HL-60/S4 (cell line): Measurements from ENCODE around the gene ITPR1.
"Not testable (repeated sequence)": the region's sequence is repeated elsewhere in the genome, so short reads cannot be mapped to it uniquely, and the experiment has no call there.

Experiments
- in situ Hi-C: fragments of 300-500 bp; cut with MboI; formaldehyde crosslinking; loops from 2 replicates; pipeline ENCODE4 v1.14.3; 2022; ENCODE audit warnings: low sequenced_read_pairs

The ITPR1 gene

DNA sequence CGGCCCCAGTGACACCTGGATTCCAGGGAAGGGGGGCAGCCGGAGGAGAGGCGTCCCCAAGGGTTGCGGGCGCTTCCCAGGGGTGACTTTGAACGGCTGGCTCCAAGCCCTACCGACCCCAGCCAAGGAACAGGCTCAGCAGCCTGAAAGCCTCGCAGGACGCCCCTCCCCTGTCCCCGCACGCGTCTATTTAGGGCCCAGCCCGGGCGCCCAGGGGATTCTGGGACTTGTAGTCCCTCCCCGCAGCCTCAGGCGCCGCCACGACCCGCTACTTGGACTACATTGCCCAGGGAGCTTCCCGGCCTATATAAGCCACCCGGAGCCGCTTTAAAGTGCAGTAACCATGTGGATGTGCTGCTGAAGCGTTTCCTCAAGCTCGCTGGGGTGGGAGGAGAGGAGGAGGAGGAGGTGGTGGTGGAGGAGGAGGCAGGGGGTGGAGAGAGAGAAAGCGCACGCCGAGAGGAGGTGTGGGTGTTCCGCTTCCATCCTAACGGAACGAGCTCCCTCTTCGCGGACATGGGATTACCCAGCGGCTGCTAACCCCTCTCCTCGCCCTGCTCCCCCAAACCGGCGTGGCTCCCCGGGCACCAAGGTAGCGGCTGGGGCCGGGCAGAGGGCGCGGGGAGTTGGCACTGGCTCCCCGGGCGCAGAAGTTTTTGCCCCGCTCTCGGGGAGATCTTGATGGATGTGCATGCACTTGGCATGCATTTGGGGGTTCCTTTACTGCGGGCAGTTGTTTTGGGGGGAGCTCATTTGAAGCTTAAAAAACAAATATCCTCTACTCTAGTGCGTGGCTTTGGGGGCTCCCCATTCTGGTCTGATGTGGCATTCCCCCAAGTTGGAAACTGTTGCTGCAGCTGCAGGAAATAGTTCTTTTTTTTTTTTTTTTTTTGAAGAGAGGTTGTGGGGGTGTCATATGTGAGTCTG lies at the start of gene ITPR1:
TSS of gene ITPR1 (plus strand) at position 335 of the 927 bp plus-strand sequence. CDS start 23,144 bp downstream, outside the sequence.
- in situ Hi-C loops, result no loop called here

DNA sequence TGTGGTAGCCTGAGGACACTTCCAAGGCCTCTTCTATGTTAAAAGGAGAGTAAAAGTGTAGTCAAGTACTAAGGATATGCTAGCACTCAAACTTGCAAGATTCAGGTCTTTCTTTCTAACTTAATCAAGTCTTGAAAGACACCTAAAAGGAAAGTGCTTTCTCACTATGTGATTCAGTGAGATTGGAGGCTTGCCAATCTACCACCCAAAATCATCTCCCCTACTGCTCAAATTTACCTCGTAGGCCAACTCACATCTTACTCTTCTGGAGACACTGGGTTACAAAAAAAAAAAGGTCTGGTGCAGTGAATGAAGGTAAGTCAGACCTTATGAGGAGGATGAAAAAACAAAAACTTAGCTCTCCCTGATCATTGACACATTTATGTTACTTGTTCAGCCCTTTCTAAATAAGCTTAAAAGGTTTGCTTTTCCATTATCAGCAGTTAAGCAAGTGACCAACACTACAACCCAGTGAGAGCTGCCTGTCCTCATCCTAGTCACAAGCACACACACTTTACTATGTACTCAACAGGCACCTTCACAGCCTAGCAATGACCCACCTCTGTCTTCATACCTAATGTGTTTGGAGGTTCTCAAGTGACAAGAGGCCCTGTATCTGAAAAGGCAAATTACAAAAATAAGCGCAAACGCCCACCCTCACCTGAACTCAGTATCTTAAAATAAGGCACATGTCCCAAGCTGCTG lies 45.7 kb upstream of the ITPR1 start:
- in situ Hi-C loops, result no loop called here

- in situ Hi-C loops, result no loop called here
Observed at GRCh38 chr3:4448187-4448586, 45.0 kb upstream of the ITPR1 start.

- in situ Hi-C loops, result no loop called here
Observed at GRCh38 chr3:4449043-4449805, 43.9 kb upstream of the ITPR1 start.

DNA sequence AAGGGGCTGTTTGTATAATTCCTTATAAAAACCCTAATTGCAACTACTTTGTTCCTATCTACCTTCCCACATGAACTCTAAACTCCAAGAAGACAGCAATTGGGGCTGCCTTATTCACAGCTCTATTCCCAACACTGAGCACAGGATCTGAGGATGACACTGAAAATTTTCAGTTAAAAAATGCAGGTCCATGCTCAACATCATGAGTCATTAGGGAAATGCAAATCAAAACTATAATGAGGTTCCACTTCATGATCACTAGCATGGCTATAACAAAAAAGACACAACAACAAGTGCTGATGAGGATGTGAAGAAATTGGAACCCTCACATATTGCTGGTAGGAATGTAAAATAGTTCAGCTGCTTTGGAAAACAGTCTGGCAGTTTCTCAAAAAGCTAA lies 39.0 kb upstream of the ITPR1 start:
- in situ Hi-C loops, result no loop called here

DNA sequence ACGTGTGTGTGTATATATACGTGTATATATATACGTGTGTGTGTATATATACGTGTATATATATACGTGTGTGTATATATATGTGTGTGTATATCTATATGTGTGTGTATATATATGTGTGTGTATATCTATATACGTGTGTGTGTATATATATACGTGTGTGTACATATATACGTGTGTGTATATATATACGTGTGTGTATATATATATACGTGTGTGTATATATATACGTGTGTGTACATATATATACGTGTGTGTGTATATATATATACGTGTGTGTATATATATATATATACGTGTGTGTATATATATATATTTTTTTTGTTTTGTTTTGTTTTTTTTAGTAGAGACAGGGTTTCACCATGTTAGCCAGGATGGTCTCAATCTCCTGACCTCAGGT lies 36.4 kb upstream of the ITPR1 start:
- in situ Hi-C loops, result not testable (repeated sequence)

GRCh38 chr3:4458961-4459360 lies 34.2 kb upstream of the ITPR1 start:
- in situ Hi-C loops, result no loop called here

DNA sequence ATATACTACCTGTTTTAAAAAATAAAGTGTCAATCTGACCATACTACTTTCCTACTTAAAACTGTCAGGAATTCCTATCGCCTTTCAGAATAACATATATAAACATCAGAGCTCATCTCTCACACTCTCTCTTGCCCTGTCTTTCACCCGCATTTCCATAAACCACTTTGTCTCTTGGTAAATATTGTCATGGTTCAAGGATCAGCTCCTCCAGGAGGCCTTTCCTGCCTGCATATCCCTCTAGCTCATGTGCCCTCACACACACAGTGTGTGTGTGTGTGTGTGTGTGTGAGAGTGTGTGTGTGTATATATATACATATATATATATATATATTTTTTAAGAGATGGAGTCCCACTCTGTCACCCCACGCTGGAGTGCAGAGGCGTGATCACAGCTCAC lies 32.8 kb upstream of the ITPR1 start:
- in situ Hi-C loops, result no loop called here

DNA sequence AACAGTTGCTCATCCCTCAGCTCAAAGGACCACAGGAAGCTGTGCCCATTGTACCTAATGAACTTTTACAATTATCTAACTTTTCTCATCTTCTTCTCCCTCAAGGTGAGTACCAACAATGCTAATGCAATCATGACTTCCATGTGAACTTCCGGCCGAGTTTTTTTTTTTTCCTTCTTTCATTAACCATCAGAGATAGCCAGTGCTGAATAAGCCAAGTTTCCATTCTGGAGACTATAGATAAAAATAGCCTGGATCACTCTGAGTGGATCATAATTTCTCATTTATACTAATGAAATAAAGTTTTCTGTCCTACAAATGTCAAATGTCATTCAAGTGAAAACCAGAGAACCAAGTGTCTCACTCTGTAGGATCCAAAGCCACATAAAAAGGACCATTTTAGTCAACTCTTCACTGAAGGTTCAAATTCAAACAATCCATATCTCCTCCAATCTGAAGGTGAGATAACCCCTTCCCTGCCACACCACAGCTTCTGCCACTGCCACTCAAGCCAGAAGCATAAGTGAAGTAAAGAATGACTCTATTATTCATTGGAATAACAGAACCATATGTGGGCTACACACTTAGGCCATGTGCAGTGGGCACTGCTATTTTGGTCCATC lies 31.6 kb upstream of the ITPR1 start:
- in situ Hi-C loops, result no loop called here

- in situ Hi-C loops, result no loop called here
Observed at GRCh38 chr3:4462369-4463040, 30.6 kb upstream of the ITPR1 start.

DNA sequence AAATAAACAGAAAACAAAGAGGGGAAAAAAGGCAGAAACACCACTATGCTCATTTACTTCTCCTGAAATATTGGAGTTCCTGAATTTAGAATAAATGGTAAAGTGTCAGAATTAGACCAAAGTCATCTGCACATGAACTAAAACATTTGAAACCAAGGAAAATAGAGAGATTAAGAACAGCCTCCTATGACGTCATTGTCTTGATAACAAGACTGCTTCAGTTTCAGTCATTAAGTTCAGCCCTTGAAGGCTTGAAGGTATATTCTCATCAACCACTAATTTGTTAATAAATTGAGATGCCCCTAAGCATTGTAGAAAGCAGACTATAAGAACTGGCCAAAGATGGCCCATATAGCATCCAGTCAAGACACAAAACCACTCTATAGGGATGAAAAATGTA lies 28.6 kb upstream of the ITPR1 start:
- in situ Hi-C loops, result no loop called here

DNA sequence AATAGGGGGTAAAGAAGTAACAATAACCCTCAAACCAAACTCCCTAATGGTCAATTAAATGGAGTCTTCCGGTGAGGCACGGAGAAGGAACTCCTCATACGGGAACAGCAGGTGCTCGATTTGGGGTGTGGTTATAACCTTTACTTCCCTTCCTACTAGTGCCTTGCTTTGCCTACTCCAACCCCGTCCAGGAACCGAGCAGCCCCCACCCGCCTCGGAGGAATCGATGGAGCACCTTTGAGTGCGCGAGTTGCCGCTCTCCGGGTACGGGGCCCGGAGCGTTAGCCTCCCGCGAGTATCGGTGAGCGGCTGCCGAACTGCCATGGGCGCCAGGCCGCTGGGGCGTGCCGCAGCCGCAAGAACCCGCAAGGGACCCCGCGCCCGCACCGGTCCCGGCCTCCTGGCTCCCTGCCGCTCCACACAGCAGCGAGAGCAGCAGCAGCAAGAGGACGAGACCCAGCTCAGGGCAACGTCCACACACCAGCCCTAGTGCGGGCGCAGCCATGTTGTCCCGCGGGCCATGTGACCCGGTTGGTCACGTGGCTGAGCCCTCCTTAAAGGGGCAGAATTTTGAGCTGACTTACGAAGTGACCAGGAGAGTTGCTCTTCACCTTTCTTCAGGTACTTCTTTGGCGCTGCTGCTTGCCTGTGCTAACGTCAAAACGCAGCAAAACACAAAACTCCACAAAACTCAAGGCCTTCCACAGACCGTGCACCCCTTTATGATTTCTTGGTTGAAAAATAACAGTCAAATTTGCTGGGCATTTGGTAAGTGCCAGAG lies 26.2 kb upstream of the ITPR1 start, which contains the start of gene SUMF1:
TSS of gene SUMF1 (minus strand) at position 529 of the 781 bp plus-strand sequence. CDS start at position 505, 24 bp downstream.
- in situ Hi-C loops, result no loop called here

- in situ Hi-C loops, result no loop called here
Observed at GRCh38 chr3:4467522-4467867, 25.7 kb upstream of the ITPR1 start.

DNA sequence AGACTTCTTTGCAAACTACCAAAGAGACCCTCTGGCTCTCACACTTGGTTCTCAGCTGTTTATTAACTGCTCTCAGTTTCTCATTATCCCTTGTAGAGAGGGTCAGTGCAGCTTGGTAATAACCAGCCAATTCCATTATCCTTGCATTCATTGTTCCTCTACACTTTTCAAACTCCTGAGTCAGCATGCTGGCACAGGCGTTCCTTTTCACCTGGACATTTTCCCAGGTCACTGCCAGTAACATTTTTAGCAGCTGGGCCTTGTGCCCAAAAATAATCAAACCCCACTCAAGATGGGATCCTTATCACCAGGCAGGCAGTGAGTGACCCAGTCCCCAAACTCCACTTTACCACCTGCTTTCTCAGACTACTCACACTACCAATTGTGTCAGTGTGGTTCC lies 21.2 kb upstream of the ITPR1 start:
- in situ Hi-C loops, result no loop called here

DNA sequence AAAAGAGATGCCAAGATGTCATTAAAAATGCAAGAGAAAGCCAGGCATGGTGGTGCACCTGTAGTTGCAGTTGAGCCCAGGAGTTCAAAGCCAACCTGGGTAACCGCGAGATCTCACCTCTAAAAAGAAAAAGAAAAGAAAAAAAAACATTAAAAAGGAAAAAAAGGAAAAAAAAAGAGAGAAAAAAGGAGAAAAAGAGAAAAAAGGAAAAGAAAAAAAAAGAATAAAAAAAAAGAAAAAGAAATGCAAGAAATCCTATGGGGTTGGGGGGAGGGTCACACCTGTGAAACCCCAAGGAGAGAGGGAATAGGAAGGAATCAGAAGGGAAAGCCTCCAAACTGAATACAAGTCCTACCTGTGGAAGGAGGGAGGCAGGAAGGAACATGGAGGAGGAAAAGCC lies 20.8 kb upstream of the ITPR1 start:
- in situ Hi-C loops, result no loop called here

DNA sequence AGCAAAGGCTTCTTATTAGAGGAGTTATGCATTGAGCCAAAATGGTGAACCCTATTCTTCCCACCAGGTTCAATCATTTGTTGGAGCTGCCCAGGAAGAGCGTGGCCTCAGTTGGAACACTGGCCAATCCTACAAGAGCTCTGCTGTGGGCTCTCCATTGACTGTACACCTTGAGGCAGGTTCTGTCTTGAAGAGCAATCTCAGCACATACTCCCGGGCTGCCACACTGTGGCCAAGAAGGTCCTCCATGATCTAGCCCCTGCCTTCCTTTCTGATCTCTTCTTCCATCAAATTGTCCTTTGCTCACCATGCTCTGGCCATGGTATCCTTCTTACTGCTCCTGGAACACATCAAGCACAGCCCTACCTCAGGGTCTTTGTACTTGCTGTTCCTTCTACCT lies 20.4 kb upstream of the ITPR1 start:
- in situ Hi-C loops, result no loop called here

GRCh38 chr3:4474683-4475490 lies 18.3 kb upstream of the ITPR1 start:
- in situ Hi-C loops, result no loop called here

DNA sequence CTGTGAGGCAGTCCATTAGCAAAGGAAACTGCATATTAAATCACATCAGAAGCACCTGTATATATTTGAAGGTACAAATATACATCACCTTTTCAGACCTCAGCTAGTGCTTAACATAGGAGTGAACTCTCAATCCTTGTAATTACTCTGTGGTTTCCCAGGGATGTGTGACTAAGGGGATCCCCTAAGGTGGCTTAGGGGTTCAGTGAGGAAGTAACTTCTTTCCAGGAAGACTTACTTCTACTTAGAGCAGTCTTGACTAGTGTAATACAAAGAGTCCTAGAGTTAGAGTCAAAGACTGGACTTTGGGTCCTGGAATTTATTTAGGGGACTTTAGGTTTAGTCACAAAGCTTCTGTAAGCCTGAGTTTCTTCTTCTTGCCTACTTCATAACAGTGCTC lies 17.3 kb upstream of the ITPR1 start:
- in situ Hi-C loops, result no loop called here

DNA sequence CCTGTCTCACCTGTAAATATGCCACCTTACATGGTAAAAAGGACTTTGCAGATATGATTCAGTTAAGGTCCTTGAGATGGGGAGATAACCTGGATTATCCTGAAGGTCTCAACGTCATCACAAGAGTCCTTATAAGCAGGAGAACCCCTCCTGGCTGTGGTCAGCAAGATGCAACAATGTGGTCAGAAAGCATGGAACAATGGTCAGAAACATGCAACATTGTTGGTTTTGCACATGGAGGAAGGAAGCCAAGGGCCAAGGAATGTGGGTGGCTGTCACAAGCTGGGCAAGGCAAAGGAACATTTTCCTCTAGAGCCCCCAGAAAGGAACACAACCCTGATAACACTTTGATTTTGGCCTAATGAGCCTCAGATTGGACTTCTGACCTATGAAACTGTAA lies 16.7 kb upstream of the ITPR1 start:
- in situ Hi-C loops, result no loop called here
